ENCODE measurements around the gene JAZF1. TPM values are rescaled to one million over a fixed set of nuclear protein-coding genes. Genes with fewer than 3 reads are reported as not detected.

Gene JAZF1
- total RNA-seq, 4 donors from 2014 or later = 1.6 to 8.6 (median 5.3) TPM

DNA sequence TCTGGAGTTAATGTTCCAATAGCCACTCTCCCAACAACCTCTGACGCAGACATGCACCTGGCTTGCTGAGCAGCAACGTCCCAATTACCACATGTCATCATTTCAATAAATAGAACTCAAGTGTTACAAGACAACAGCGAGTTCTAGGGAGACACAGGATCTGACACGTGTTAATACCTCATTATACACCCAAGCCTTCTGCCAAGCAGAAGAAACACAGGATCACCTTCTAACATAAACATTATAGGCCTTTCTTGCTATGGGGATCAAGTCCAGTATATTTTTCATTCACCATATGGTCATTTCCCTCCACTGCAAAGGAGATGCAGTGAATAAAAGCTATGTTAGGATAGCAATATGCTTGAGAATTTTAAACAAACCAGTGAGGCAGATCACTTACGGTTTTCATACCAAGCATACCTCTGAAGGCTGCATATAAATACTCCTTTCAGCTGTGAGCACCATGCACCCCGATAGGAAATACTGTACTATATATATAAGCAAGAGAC lies 74.2 kb downstream of the JAZF1 start:
- ATAC-seq (peak; percentile 86 to 96), DNase-seq (peak; percentile 67 to 74)
- TF ChIP-seq POLR2A (IDR thresholded peaks at IDR 0.05) = peak in 1 of 2 donors; percentile 42
- TF ChIP-seq, protein P1, sequence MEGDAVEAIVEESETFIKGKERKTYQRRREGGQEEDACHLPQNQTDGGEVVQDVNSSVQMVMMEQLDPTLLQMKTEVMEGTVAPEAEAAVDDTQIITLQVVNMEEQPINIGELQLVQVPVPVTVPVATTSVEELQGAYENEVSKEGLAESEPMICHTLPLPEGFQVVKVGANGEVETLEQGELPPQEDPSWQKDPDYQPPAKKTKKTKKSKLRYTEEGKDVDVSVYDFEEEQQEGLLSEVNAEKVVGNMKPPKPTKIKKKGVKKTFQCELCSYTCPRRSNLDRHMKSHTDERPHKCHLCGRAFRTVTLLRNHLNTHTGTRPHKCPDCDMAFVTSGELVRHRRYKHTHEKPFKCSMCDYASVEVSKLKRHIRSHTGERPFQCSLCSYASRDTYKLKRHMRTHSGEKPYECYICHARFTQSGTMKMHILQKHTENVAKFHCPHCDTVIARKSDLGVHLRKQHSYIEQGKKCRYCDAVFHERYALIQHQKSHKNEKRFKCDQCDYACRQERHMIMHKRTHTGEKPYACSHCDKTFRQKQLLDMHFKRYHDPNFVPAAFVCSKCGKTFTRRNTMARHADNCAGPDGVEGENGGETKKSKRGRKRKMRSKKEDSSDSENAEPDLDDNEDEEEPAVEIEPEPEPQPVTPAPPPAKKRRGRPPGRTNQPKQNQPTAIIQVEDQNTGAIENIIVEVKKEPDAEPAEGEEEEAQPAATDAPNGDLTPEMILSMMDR (IDR thresholded peaks at IDR 0.05 in 4 of 5, conservative IDR thresholded peaks at IDR 0.05 in 1 of 5) = no peak
- H3K27ac ChIP-seq = peak overlapping the region; percentile 74 to 92 (median 87)
- no peaks in the 10 kb centered on the region for H3K27me3 ChIP-seq
- H3K36me3 ChIP-seq = no peaks in the 10 kb centered on the region
- no peaks in the 10 kb centered on the region for H3K9me3 ChIP-seq
- in situ Hi-C loops (cut with MboI; ENCODE audit: low sequenced_read_pairs in 4 of 4) = no loop called here
- peaks cover 50 to 51% of the 10 kb centered on the region in 2 donors for H3K4me1 ChIP-seq
- peak overlapping the region in 1 of 4 donors; percentile 33 for H3K4me3 ChIP-seq
- intact Hi-C loops (cut with DNase I; ENCODE audit: low total_unique reads) = loop anchor here (1.0 to 10.0 kb wide), 4 partner anchors 303 to 1748 kb away; partner anchors contain the start of gene HIBADH

DNA sequence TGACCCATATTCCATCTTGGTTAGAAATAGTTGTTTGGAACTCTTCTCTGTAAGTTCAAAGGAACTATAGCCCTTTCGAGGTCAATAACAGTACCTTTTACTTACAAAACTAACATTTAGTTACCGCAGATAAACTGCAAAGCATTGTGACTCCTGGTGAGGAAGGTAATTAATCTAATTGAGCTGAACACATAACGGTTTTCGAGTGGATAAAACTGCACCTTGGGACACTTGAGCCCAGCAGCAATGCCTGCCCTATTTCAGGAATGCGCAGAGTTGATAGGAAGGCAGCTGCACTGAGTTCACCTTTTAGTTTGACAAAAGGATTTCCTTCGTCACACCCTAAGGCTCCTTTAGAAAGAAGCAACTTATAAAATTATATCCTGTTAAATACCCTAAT lies 75.4 kb downstream of the JAZF1 start:
- Histone ChIP-seq H3K27ac (peak overlapping the region; percentile 74 to 92 (median 87)), H3K27me3 (no peaks in the 10 kb centered on the region), H3K36me3 (no peaks in the 10 kb centered on the region), H3K4me1 (peaks cover 50 to 51% of the 10 kb centered on the region in 2 donors), H3K4me3 (peak overlapping the region in 1 of 4 donors; percentile 25), H3K9me3 (no peaks in the 10 kb centered on the region)
- TF ChIP-seq, protein P1 (IDR thresholded peaks at IDR 0.05 in 4 of 5, conservative IDR thresholded peaks at IDR 0.05 in 1 of 5) = no peak
- no peak for TF ChIP-seq POLR2A (IDR thresholded peaks at IDR 0.05)
- DNase-seq (no peak), ATAC-seq (no peak)
- intact Hi-C loops (cut with DNase I; ENCODE audit: low total_unique reads) = loop anchor here (2.0 to 10.0 kb wide), 4 partner anchors 364 to 1750 kb away; partner anchors contain the start of genes HIBADH and TAX1BP1
- in situ Hi-C loops (cut with MboI; ENCODE audit: low sequenced_read_pairs in 4 of 4) = no loop called here

DNA sequence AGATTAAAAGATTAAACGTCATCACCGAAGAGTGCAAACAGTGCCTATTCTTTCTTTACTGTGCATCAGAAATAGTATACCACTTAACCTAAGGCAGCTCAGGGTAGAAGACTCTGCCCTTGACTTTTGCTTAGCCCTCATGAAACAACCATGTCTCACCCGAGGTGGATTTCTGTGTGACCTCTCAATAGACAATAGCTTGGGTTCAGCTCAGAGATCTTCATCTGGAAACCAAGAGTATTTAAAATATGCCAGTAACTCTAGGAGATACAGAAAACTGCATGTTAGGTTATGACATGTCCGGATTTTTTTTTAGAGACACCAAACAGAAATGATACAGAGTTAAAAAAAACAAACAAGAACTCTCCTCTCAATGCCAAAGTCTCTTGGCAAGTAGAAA lies 75.8 kb downstream of the JAZF1 start:
- TF ChIP-seq, protein P1 (IDR thresholded peaks at IDR 0.05 in 4 of 5, conservative IDR thresholded peaks at IDR 0.05 in 1 of 5) = no peak
- TF ChIP-seq POLR2A (IDR thresholded peaks at IDR 0.05) = no peak
- ATAC-seq (no peak), DNase-seq (no peak)
- in situ Hi-C loops (cut with MboI; ENCODE audit: low sequenced_read_pairs in 4 of 4) = no loop called here
- no peaks in the 10 kb centered on the region for H3K9me3 ChIP-seq
- H3K36me3 ChIP-seq = no peaks in the 10 kb centered on the region
- intact Hi-C loops (cut with DNase I; ENCODE audit: low total_unique reads) = loop anchor here (2.0 to 10.0 kb wide), 6 partner anchors 98 to 1750 kb away; partner anchors contain the start of genes HIBADH and TAX1BP1
- no peak overlapping the region for H3K4me3 ChIP-seq
- H3K4me1 ChIP-seq = peaks cover 50 to 51% of the 10 kb centered on the region in 2 donors
- peak overlapping the region; percentile 74 to 92 (median 87) for H3K27ac ChIP-seq
- H3K27me3 ChIP-seq = no peaks in the 10 kb centered on the region

DNA sequence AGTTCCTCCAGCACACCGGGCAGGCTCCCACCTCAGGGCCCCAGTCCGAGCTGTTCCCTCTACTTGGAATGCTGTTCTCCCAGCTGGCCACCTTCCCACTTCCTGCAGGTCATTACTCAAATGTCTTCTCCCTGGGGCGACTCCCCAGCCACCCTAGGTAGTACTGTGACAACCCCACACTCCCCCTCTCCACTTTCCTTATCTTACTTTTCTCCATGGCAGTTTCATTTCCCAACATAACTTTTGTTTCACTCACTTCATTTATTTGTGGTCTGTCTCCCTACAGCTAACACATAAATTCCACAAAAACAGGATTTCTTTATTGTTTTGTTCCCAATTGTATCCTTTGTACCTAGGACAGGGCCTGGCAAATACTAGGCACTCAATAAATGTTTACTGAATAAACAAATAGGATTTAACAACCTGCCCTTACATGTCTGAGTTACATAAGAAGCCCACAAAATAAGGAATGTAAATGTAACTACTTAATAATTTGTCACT lies 76.5 kb downstream of the JAZF1 start:
- intact Hi-C loops (cut with DNase I; ENCODE audit: low total_unique reads) (loop anchor here (2.0 to 10.0 kb wide), 5 partner anchors 97 to 1751 kb away; partner anchors contain the start of gene TAX1BP1), in situ Hi-C loops (cut with MboI; ENCODE audit: low sequenced_read_pairs in 4 of 4) (no loop called here)
- TF ChIP-seq, protein P1 (IDR thresholded peaks at IDR 0.05 in 4 of 5, conservative IDR thresholded peaks at IDR 0.05 in 1 of 5) = no peak
- TF ChIP-seq POLR2A (IDR thresholded peaks at IDR 0.05) = no peak
- ATAC-seq (no peak), DNase-seq (peak in 1 of 2 donors; percentile 32)
- Histone ChIP-seq H3K9me3 (no peaks in the 10 kb centered on the region), H3K27me3 (no peaks in the 10 kb centered on the region), H3K36me3 (no peaks in the 10 kb centered on the region), H3K4me3 (no peak overlapping the region), H3K4me1 (peaks cover 50 to 51% of the 10 kb centered on the region in 2 donors), H3K27ac (peak overlapping the region in 3 of 4 donors; percentile 4 to 92 (median 89))
